Measurements from ENCODE around the gene NR2C1. TPM values are rescaled to one million over a fixed set of nuclear protein-coding genes. Genes with fewer than 3 reads are reported as not detected.

Gene NR2C1
- total and polyA plus RNA-seq, 9 of the 15 experiments (the other 6 are each of a cell fraction or from before 2014, with no cell fraction given): 8.5 to 42.4 (median 35.6) TPM

DNA sequence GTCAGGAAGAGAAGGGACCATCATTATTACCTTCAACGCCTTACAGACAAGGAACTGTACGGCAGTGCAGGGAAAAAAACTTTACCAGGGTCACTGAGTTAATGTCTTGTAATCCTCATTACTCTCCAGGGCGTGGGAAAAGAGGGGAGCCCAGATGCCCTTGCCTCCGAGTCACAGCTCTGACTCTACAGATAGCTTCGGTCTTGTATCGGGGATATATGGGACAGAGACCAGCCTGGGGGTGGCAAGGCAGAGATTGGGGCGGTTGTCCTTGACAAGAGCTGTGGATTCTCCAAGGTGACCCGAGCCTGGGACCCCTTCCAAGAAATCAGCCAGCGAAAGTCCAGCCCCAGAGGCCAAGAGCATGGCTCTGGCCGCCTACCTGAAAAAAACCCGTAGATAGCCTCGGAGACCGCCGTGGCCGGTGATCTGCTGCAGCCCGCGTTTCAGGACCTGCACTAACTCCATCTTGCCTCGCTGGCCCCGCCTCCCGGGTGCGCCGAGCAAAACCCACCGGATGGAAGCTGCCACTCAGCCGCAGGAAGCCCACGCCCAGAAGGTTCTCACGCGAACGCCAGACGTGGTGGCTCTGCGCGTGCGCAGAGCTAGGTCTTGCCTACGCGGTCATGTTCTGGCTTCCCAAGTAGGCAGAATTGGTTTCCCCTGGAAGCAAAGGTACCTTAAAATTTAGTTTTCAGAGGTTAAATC, 70.1 kb downstream of the NR2C1 start, which contains the start of gene NDUFA12 (continued):
- TF ChIP-seq ZNF184 (CRISPR knock-in tag; IDR thresholded peaks at IDR 0.05) (no peak), POLR2AphosphoS2 (IDR thresholded peaks at IDR 0.05; ENCODE audit: low read length) (peak; percentile 60; the same call in 1 of the 2 replicates), ZNF316 (IDR thresholded peaks at IDR 0.05) (no peak), GTF2E2 (tag; IDR thresholded peaks at IDR 0.05) (peak; percentile 95), ETV6 (IDR thresholded peaks at IDR 0.05; ENCODE audit: borderline replicate concordance in 1 of 2, low read depth in 2 of 2, low read length in 1 of 2) (no peak), ETV6 (CRISPR knock-in tag; IDR thresholded peaks at IDR 0.05; ENCODE audit: borderline replicate concordance) (no peak), RBFOX2 (IDR thresholded peaks at IDR 0.05; ENCODE audit: low read depth, low read length) (peak; percentile 94), ZNF76 (CRISPR knock-in tag; IDR thresholded peaks at IDR 0.05; ENCODE audit: borderline replicate concordance) (no peak), FOXP1 (CRISPR knock-in tag; IDR thresholded peaks at IDR 0.05) (no peak), ZNF124 (CRISPR knock-in tag; IDR thresholded peaks at IDR 0.05) (no peak), RBM39 (optimal IDR thresholded peaks at IDR 0.05; ENCODE audit: low read depth, low read length) (no peak), MAFF (IDR thresholded peaks at IDR 0.05; ENCODE audit: low read length) (no peak), ZNF707 (CRISPR knock-in tag; conservative IDR thresholded peaks at IDR 0.05) (no peak), SLC30A9 (CRISPR knock-in tag; IDR thresholded peaks at IDR 0.05) (no peak), KDM2B (CRISPR knock-in tag; IDR thresholded peaks at IDR 0.05) (no peak), TCF3 (CRISPR knock-in tag; IDR thresholded peaks at IDR 0.05) (no peak), HLTF (IDR thresholded peaks at IDR 0.05) (no peak)
- TF ChIP-seq, protein P1, sequence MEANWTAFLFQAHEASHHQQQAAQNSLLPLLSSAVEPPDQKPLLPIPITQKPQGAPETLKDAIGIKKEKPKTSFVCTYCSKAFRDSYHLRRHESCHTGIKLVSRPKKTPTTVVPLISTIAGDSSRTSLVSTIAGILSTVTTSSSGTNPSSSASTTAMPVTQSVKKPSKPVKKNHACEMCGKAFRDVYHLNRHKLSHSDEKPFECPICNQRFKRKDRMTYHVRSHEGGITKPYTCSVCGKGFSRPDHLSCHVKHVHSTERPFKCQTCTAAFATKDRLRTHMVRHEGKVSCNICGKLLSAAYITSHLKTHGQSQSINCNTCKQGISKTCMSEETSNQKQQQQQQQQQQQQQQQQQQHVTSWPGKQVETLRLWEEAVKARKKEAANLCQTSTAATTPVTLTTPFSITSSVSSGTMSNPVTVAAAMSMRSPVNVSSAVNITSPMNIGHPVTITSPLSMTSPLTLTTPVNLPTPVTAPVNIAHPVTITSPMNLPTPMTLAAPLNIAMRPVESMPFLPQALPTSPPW (CRISPR knock-in tag; IDR thresholded peaks at IDR 0.05): no peak
- TF ChIP-seq, protein P2, sequence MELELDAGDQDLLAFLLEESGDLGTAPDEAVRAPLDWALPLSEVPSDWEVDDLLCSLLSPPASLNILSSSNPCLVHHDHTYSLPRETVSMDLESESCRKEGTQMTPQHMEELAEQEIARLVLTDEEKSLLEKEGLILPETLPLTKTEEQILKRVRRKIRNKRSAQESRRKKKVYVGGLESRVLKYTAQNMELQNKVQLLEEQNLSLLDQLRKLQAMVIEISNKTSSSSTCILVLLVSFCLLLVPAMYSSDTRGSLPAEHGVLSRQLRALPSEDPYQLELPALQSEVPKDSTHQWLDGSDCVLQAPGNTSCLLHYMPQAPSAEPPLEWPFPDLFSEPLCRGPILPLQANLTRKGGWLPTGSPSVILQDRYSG (tag; conservative IDR thresholded peaks at IDR 0.05; ENCODE audit: low read depth): peak; percentile 58; the same call in 1 of the 2 replicates
- TF ChIP-seq, protein P3, sequence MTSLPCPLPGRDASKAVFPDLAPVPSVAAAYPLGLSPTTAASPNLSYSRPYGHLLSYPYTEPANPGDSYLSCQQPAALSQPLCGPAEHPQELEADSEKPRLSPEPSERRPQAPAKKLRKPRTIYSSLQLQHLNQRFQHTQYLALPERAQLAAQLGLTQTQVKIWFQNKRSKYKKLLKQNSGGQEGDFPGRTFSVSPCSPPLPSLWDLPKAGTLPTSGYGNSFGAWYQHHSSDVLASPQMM (CRISPR knock-in tag; IDR thresholded peaks at IDR 0.05): no peak
- TF ChIP-seq, protein P4, sequence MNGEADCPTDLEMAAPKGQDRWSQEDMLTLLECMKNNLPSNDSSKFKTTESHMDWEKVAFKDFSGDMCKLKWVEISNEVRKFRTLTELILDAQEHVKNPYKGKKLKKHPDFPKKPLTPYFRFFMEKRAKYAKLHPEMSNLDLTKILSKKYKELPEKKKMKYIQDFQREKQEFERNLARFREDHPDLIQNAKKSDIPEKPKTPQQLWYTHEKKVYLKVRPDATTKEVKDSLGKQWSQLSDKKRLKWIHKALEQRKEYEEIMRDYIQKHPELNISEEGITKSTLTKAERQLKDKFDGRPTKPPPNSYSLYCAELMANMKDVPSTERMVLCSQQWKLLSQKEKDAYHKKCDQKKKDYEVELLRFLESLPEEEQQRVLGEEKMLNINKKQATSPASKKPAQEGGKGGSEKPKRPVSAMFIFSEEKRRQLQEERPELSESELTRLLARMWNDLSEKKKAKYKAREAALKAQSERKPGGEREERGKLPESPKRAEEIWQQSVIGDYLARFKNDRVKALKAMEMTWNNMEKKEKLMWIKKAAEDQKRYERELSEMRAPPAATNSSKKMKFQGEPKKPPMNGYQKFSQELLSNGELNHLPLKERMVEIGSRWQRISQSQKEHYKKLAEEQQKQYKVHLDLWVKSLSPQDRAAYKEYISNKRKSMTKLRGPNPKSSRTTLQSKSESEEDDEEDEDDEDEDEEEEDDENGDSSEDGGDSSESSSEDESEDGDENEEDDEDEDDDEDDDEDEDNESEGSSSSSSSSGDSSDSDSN (IDR thresholded peaks at IDR 0.05; ENCODE audit: borderline replicate concordance in 1 of 2, low read depth in 2 of 2, low read length in 2 of 2): 0 out of 4 replicates have a peak, but pooled peaks of 1 of the 2 experiments have one; percentile 27
- TF ChIP-seq, protein P5, sequence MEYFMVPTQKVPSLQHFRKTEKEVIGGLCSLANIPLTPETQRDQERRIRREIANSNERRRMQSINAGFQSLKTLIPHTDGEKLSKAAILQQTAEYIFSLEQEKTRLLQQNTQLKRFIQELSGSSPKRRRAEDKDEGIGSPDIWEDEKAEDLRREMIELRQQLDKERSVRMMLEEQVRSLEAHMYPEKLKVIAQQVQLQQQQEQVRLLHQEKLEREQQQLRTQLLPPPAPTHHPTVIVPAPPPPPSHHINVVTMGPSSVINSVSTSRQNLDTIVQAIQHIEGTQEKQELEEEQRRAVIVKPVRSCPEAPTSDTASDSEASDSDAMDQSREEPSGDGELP (CRISPR knock-in tag; IDR thresholded peaks at IDR 0.05; ENCODE audit: borderline replicate concordance): peak; percentile 65; the same call in 1 of the 2 replicates

All from K562 (cell line).